WTC11 (cell line): Measurements from ENCODE around the gene PRKCQ. TPM values are rescaled to one million over a fixed set of nuclear protein-coding genes. Genes with fewer than 3 reads are reported as not detected.

Source experiments
- ATAC-seq: fragments of 200-7000 bp; cut with Tn5 transposase; 2 replicates; pipeline ENCODE4 v1.10.0; 2021; ENCODE audit warnings: mild to moderate bottlenecking, moderate library complexity
- CTCF ChIA-PET: fragments of 300-600 bp; sonication (Branson Sonifier 250); formaldehyde crosslinking; loops from one replicate; lab custom pipeline; 2021; ENCODE audit warnings: antibody characterized with exemption; lab: Charles Lee
- POLR2A ChIA-PET: fragments of 350-600 bp; sonication (Branson Sonifier 250); formaldehyde crosslinking; loops from one replicate; lab custom pipeline; 2021; ENCODE audit warnings: antibody characterized with exemption; lab: Charles Lee
- DNase-seq: peaks from one replicate; pipeline ENCODE4 v3.0.0; 2021; ENCODE audit warnings: low spot score
- H3K27ac Mint-ChIP-seq: 2 replicates; pipeline ENCODE4 v1.8.0; 2021; ENCODE audit warnings: mixed read lengths
- H3K27me3 Mint-ChIP-seq: 2 replicates; pipeline ENCODE4 v1.8.0; 2021; ENCODE audit warnings: low read depth, mild to moderate bottlenecking, moderate library complexity, mixed read lengths
- H3K36me3 Mint-ChIP-seq: 2 replicates; pipeline ENCODE4 v1.8.0; 2021; ENCODE audit warnings: mixed read lengths
- H3K4me1 Mint-ChIP-seq: 2 replicates; pipeline ENCODE4 v1.8.0; 2022; ENCODE audit warnings: mixed read lengths
- H3K4me3 Mint-ChIP-seq: 2 replicates; pipeline ENCODE4 v1.8.0; 2021; ENCODE audit warnings: mild to moderate bottlenecking, moderate library complexity, mixed read lengths
- H3K9me3 Mint-ChIP-seq: 2 replicates; pipeline ENCODE4 v1.8.0; 2021; ENCODE audit warnings: mixed read lengths
- ATF6 ChIP-seq: sonication (generic); formaldehyde crosslinking; IDR thresholded peaks from 2 replicates; pipeline ENCODE4 v1.8.1; 2023; ENCODE audit warnings: mild to moderate bottlenecking, missing genetic modification reagents
- E2F4 ChIP-seq: sonication (generic); formaldehyde crosslinking; IDR thresholded peaks from 2 replicates; pipeline ENCODE4 v1.8.1; 2022; ENCODE audit warnings: low read depth, mild to moderate bottlenecking, moderate library complexity, missing genetic modification reagents, borderline replicate concordance
- E2F5 ChIP-seq: sonication (generic); formaldehyde crosslinking; IDR thresholded peaks from 2 replicates; pipeline ENCODE4 v1.8.1; 2022; ENCODE audit warnings: mild to moderate bottlenecking, moderate library complexity, missing genetic modification reagents
- FOXK1 ChIP-seq: sonication (generic); formaldehyde crosslinking; IDR thresholded peaks from 2 replicates; pipeline ENCODE4 v1.8.0; 2022; ENCODE audit warnings: mild to moderate bottlenecking, moderate library complexity, missing genetic modification reagents
- KAT7 ChIP-seq: sonication (generic); formaldehyde crosslinking; IDR thresholded peaks from 2 replicates; pipeline ENCODE4 v1.8.1; 2023; ENCODE audit warnings: missing genetic modification reagents, mild to moderate bottlenecking, borderline replicate concordance
- NFE2L1 ChIP-seq: sonication (generic); formaldehyde crosslinking; IDR thresholded peaks from 2 replicates; pipeline ENCODE4 v1.8.1; 2023; ENCODE audit warnings: missing genetic modification reagents
- NR2C2 ChIP-seq: sonication (generic); formaldehyde crosslinking; IDR thresholded peaks from 2 replicates; pipeline ENCODE4 v1.8.0; 2022; ENCODE audit warnings: mild to moderate bottlenecking, missing genetic modification reagents
- NR3C1 ChIP-seq: sonication (generic); formaldehyde crosslinking; conservative IDR thresholded peaks from 2 replicates; pipeline ENCODE4 v1.8.1; 2023; ENCODE audit warnings: low read depth, mild to moderate bottlenecking, missing genetic modification reagents
- PRDM15 ChIP-seq: sonication (generic); formaldehyde crosslinking; IDR thresholded peaks from 2 replicates; pipeline ENCODE4 v1.8.0; 2022; ENCODE audit warnings: missing genetic modification reagents
- PRRX2 ChIP-seq: fragments of 250-450 bp; sonication (Bioruptor Pico); IDR thresholded peaks from 2 replicates; pipeline ENCODE4 v1.8.0; 2021; ENCODE audit warnings: mild to moderate bottlenecking
- RORB ChIP-seq: fragments of 250-450 bp; sonication (Bioruptor Pico); IDR thresholded peaks from 2 replicates; pipeline ENCODE4 v1.9.0; 2021; ENCODE audit warnings: mild to moderate bottlenecking
- SMAD3 ChIP-seq: sonication (generic); formaldehyde crosslinking; IDR thresholded peaks from 2 replicates; pipeline ENCODE4 v1.8.0; 2022; ENCODE audit warnings: missing genetic modification reagents, mild to moderate bottlenecking, borderline replicate concordance
- SMAD4 ChIP-seq: sonication (generic); formaldehyde crosslinking; IDR thresholded peaks from 2 replicates; pipeline ENCODE4 v1.8.0; 2022; ENCODE audit warnings: mild to moderate bottlenecking, missing genetic modification reagents
- SOX15 ChIP-seq: fragments of 250-450 bp; sonication (Bioruptor Pico); IDR thresholded peaks from 2 replicates; pipeline ENCODE4 v1.9.0; 2021; ENCODE audit warnings: mild to moderate bottlenecking
- ZBTB21 ChIP-seq: sonication (generic); formaldehyde crosslinking; IDR thresholded peaks from 2 replicates; pipeline ENCODE4 v1.8.1; 2023; ENCODE audit warnings: mild to moderate bottlenecking, missing genetic modification reagents, borderline replicate concordance
- ZBTB43 ChIP-seq: sonication (generic); formaldehyde crosslinking; IDR thresholded peaks from 2 replicates; pipeline ENCODE4 v1.8.1; 2023; ENCODE audit warnings: mild to moderate bottlenecking, missing genetic modification reagents
- total RNA-seq: library from RNA; stranded (reverse); gene quantifications from 3 replicates; pipeline ENCODE4 v1.2.3, GENCODE V29; 2021

Gene PRKCQ
- total RNA-seq, 1 experiment from 2014 or later, result 8.7 TPM

- ATAC-seq (no peak), DNase-seq (no peak)
- Mint-ChIP-seq H3K4me3 (no peak overlapping the region), H3K4me1 (peaks cover 19% of the 10 kb centered on the region), H3K9me3 (peaks cover 16% of the 10 kb centered on the region), H3K27me3 (no peaks in the 10 kb centered on the region), H3K36me3 (peaks cover 15% of the 10 kb centered on the region), H3K27ac (no peak overlapping the region)
- TF ChIP-seq SMAD3 (CRISPR knock-in tag), result no peak
- no peak for TF ChIP-seq E2F4 (CRISPR knock-in tag)
- TF ChIP-seq RORB, result no peak
- TF ChIP-seq NR3C1 (CRISPR knock-in tag), result no peak
- ChIA-PET POLR2A (no interaction called here), CTCF (no interaction called here)
These were observed 114.6 kb downstream of the PRKCQ start for GRCh38 chr10:6465437-6465836.

GRCh38 chr10:6464862-6465430 is 115.1 kb downstream of the PRKCQ start:
- no peak for ATAC-seq
- POLR2A ChIA-PET, result no interaction called here
- Mint-ChIP-seq H3K4me3 (no peak overlapping the region), H3K27me3 (no peaks in the 10 kb centered on the region), H3K36me3 (peaks cover 16% of the 10 kb centered on the region), H3K27ac (no peak overlapping the region), H3K9me3 (peaks cover 14% of the 10 kb centered on the region), H3K4me1 (peaks cover 19% of the 10 kb centered on the region)
- TF ChIP-seq NFE2L1 (CRISPR knock-in tag) (no peak), KAT7 (CRISPR knock-in tag) (no peak), PRRX2 (CRISPR knock-in tag) (no peak)
- DNase-seq, result no peak
- CTCF ChIA-PET, result no interaction called here

- no peak overlapping the region for H3K4me3 Mint-ChIP-seq
- H3K27ac Mint-ChIP-seq, result no peak overlapping the region
- POLR2A ChIA-PET, result no interaction called here
These were observed 116.7 kb downstream of the PRKCQ start for GRCh38 chr10:6463366-6463765.

More at GRCh38 chr10:6463366-6463765, 116.7 kb downstream of the PRKCQ start:
- ATAC-seq, result no peak
- H3K27me3 Mint-ChIP-seq, result no peaks in the 10 kb centered on the region
- CTCF ChIA-PET, result interaction anchor here (0.6 to 1.0 kb wide), 2 partner anchors 204 to 532 kb away, joined by 3 to 4 read pairs; no protein-coding TSS in a partner anchor
- H3K4me1 Mint-ChIP-seq, result peaks cover 19% of the 10 kb centered on the region
- peaks cover 29% of the 10 kb centered on the region for H3K36me3 Mint-ChIP-seq
- no peak for DNase-seq
- H3K9me3 Mint-ChIP-seq, result peaks cover 17% of the 10 kb centered on the region
- TF ChIP-seq NR2C2 (CRISPR knock-in tag) (no peak), SMAD4 (no peak), FOXK1 (CRISPR knock-in tag) (no peak), SOX15 (CRISPR knock-in tag) (no peak), ZBTB21 (CRISPR knock-in tag) (no peak), E2F5 (no peak), ZBTB43 (CRISPR knock-in tag) (no peak), E2F4 (CRISPR knock-in tag) (no peak), RORB (no peak), PRDM15 (CRISPR knock-in tag) (no peak), ATF6 (no peak)
